KOPT-K1 (cell line): ENCODE measurements around the gene CLMP.
"Not testable (repeated sequence)": the region's sequence is repeated elsewhere in the genome, so short reads cannot be mapped to it uniquely, and the experiment has no call there.

Source experiments
- H3K27ac ChIP-seq: fragments of 200-600 bp; sonication (generic); 2 replicates; pipeline ENCODE4 v1.5.1; 2016; ENCODE audit warnings: antibody characterized with exemption, mild to moderate bottlenecking, low read depth, low read length; ENCODE audit not compliant: poor library complexity, severe bottlenecking
- H3K36me3 ChIP-seq: fragments of 200-600 bp; sonication (generic); 2 replicates; pipeline ENCODE4 v1.5.1; 2017; ENCODE audit warnings: antibody characterized with exemption, mild to moderate bottlenecking, low read length, moderate library complexity; ENCODE audit not compliant: insufficient read depth
- H3K9me3 ChIP-seq: fragments of 200-600 bp; sonication (generic); 2 replicates; pipeline ENCODE4 v1.5.1; 2017; ENCODE audit warnings: antibody characterized with exemption, low read length, mild to moderate bottlenecking; ENCODE audit not compliant: insufficient read depth, poor library complexity, severe bottlenecking

The CLMP gene

GRCh38 chr11:123206791-123207434 is 11.9 kb upstream of the CLMP start:
- Histone ChIP-seq H3K9me3 (no peaks in the 10 kb centered on the region), H3K27ac (no peak overlapping the region), H3K36me3 (no peaks in the 10 kb centered on the region)

GRCh38 chr11:123206055-123206454 is 11.0 kb upstream of the CLMP start:
- not testable (repeated sequence) for H3K27ac ChIP-seq, H3K36me3 ChIP-seq, H3K9me3 ChIP-seq

- H3K9me3 ChIP-seq = no peaks in the 10 kb centered on the region
- H3K36me3 ChIP-seq = no peaks in the 10 kb centered on the region
- no peak overlapping the region for H3K27ac ChIP-seq
Measured at GRCh38 chr11:123203934-123204333, 8.9 kb upstream of the CLMP start.

- no peak overlapping the region for H3K27ac ChIP-seq
- H3K36me3 ChIP-seq = no peaks in the 10 kb centered on the region
- H3K9me3 ChIP-seq = no peaks in the 10 kb centered on the region
Measured at GRCh38 chr11:123203471-123203870, 8.4 kb upstream of the CLMP start.

- no peaks in the 10 kb centered on the region for H3K9me3 ChIP-seq
- H3K27ac ChIP-seq = no peak overlapping the region
- H3K36me3 ChIP-seq = no peaks in the 10 kb centered on the region
Measured at GRCh38 chr11:123202155-123203151, 7.4 kb upstream of the CLMP start.

- Histone ChIP-seq H3K9me3 (no peaks in the 10 kb centered on the region), H3K36me3 (no peaks in the 10 kb centered on the region), H3K27ac (no peak overlapping the region)
Measured at GRCh38 chr11:123200264-123200663, 5.2 kb upstream of the CLMP start.

GRCh38 chr11:123197711-123198110 is 2.7 kb upstream of the CLMP start:
- Histone ChIP-seq H3K36me3 (no peaks in the 10 kb centered on the region), H3K9me3 (no peaks in the 10 kb centered on the region), H3K27ac (no peak overlapping the region)

GRCh38 chr11:123196060-123196714 is 1.1 kb upstream of the CLMP start:
- H3K27ac ChIP-seq = no peak overlapping the region
- no peaks in the 10 kb centered on the region for H3K36me3 ChIP-seq
- H3K9me3 ChIP-seq = no peaks in the 10 kb centered on the region

- Histone ChIP-seq H3K9me3 (no peaks in the 10 kb centered on the region), H3K36me3 (no peaks in the 10 kb centered on the region), H3K27ac (no peak overlapping the region)
Measured at GRCh38 chr11:123194337-123195187, 486 bp downstream of the CLMP start.

- H3K9me3 ChIP-seq = no peaks in the 10 kb centered on the region
- no peaks in the 10 kb centered on the region for H3K36me3 ChIP-seq
- no peak overlapping the region for H3K27ac ChIP-seq
Measured at GRCh38 chr11:123193742-123194141, 1.3 kb downstream of the CLMP start.

GRCh38 chr11:123191939-123192338 is 3.1 kb downstream of the CLMP start:
- Histone ChIP-seq H3K36me3 (no peaks in the 10 kb centered on the region), H3K9me3 (no peaks in the 10 kb centered on the region)

GRCh38 chr11:123190518-123190917 is 4.5 kb downstream of the CLMP start:
- Histone ChIP-seq H3K27ac (no peak overlapping the region), H3K9me3 (no peaks in the 10 kb centered on the region), H3K36me3 (no peaks in the 10 kb centered on the region)

More at GRCh38 chr11:123191939-123192338, 3.1 kb downstream of the CLMP start:
- no peak overlapping the region for H3K27ac ChIP-seq

GRCh38 chr11:123188508-123189165 is 6.4 kb downstream of the CLMP start:
- no peaks in the 10 kb centered on the region for H3K9me3 ChIP-seq
- no peaks in the 10 kb centered on the region for H3K36me3 ChIP-seq
- no peak overlapping the region for H3K27ac ChIP-seq
